ENCODE results near the gene ZBTB43.

ZBTB43 gene

GRCh38 chr9:126838895-126839294 lies 34.1 kb downstream of the ZBTB43 start:
- H3K27ac ChIP-seq: no peak overlapping the region
- TF ChIP-seq CTCF (IDR thresholded peaks at IDR 0.05) (no peak), ZFX (IDR thresholded peaks at IDR 0.05; ENCODE audit: borderline replicate concordance) (no peak)

- no peak overlapping the region for H3K27ac ChIP-seq
- TF ChIP-seq CTCF (IDR thresholded peaks at IDR 0.05) (no peak), ZFX (IDR thresholded peaks at IDR 0.05; ENCODE audit: borderline replicate concordance) (no peak)
Observed at GRCh38 chr9:126839301-126839700, 34.5 kb downstream of the ZBTB43 start.

GRCh38 chr9:126842220-126842842 lies 37.5 kb downstream of the ZBTB43 start:
- TF ChIP-seq ZFX (IDR thresholded peaks at IDR 0.05; ENCODE audit: borderline replicate concordance): no peak
- TF ChIP-seq CTCF (IDR thresholded peaks at IDR 0.05): no peak
- H3K27ac ChIP-seq: no peak overlapping the region

GRCh38 chr9:126842977-126843799 lies 38.3 kb downstream of the ZBTB43 start:
- no peak overlapping the region for H3K27ac ChIP-seq
- TF ChIP-seq ZFX (IDR thresholded peaks at IDR 0.05; ENCODE audit: borderline replicate concordance) (no peak), CTCF (IDR thresholded peaks at IDR 0.05) (no peak)

- no peak for TF ChIP-seq ZFX (IDR thresholded peaks at IDR 0.05; ENCODE audit: borderline replicate concordance)
- TF ChIP-seq CTCF (IDR thresholded peaks at IDR 0.05): no peak
- H3K27ac ChIP-seq: no peak overlapping the region
Observed at GRCh38 chr9:126844085-126844484, 39.2 kb downstream of the ZBTB43 start.

GRCh38 chr9:126847051-126847450 lies 42.2 kb downstream of the ZBTB43 start:
- no peak for TF ChIP-seq CTCF (IDR thresholded peaks at IDR 0.05)
- no peak for TF ChIP-seq ZFX (IDR thresholded peaks at IDR 0.05; ENCODE audit: borderline replicate concordance)
- H3K27ac ChIP-seq: no peak overlapping the region

- H3K27ac ChIP-seq: no peak overlapping the region
- TF ChIP-seq ZFX (IDR thresholded peaks at IDR 0.05; ENCODE audit: borderline replicate concordance): no peak
- TF ChIP-seq CTCF (IDR thresholded peaks at IDR 0.05): no peak
Observed at GRCh38 chr9:126849591-126850225, 44.9 kb downstream of the ZBTB43 start.
